Ovary (tissue), 3 donors: Measurements from ENCODE around the gene NFKB2.

Experiments
- EP300 ChIP-seq: sonication (generic); formaldehyde crosslinking; IDR thresholded peaks from one replicate; pipeline ENCODE4 v1.6.1; 2017; ENCODE audit warnings: antibody characterized with exemption
- POLR2A ChIP-seq: fragments of 450-650 bp; IDR thresholded peaks from one replicate; pipeline ENCODE4 v1.6.1; 2017; ENCODE audit warnings: antibody characterized with exemption, mild to moderate bottlenecking, moderate library complexity
- TF ChIP-seq, protein P1 (sequence below), 3 donors: fragments of 450-650 bp in 2 of 3; fragments of 200-600 bp in 1 of 3; IDR thresholded peaks; one replicate each; pipeline versions ENCODE4 v1.5.1 to v1.8.0; 2016 to 2022; ENCODE audit warnings: antibody characterized with exemption in 3 of 3, mild to moderate bottlenecking in 1 of 3
- donor health status: DM: no; HTN: no; CAD: no.

DNA sequence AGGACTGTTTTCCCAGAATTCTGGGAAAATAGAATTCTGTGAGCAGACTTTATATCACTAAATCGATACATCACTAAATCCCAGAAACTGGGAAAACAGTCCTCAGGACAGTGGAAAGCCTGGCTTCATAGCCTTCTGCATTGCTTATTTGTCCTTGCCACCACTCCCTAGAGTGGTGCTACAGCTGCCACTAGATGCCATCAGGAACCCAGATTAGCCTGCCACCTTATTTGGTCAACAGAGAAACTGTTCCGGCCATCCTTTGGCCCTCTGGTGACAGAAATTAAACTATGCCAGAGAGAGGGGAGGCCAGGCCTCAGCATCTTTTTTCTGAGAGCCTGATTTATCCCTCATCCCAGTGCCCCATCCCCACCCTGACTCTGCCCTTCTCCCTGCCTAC lies 19.6 kb upstream of the NFKB2 start:
- TF ChIP-seq POLR2A (no peak), EP300 (no peak)
- TF ChIP-seq, protein P1, sequence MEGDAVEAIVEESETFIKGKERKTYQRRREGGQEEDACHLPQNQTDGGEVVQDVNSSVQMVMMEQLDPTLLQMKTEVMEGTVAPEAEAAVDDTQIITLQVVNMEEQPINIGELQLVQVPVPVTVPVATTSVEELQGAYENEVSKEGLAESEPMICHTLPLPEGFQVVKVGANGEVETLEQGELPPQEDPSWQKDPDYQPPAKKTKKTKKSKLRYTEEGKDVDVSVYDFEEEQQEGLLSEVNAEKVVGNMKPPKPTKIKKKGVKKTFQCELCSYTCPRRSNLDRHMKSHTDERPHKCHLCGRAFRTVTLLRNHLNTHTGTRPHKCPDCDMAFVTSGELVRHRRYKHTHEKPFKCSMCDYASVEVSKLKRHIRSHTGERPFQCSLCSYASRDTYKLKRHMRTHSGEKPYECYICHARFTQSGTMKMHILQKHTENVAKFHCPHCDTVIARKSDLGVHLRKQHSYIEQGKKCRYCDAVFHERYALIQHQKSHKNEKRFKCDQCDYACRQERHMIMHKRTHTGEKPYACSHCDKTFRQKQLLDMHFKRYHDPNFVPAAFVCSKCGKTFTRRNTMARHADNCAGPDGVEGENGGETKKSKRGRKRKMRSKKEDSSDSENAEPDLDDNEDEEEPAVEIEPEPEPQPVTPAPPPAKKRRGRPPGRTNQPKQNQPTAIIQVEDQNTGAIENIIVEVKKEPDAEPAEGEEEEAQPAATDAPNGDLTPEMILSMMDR (IDR thresholded peaks at IDR 0.05) = no peak
